SK-N-MC (cell line): ENCODE measurements around the gene RASD1.

Experiments
- EZH2 ChIP-seq: fragments of 200-600 bp; sonication (generic); IDR thresholded peaks from one replicate; pipeline ENCODE4 v1.6.1; 2017; ENCODE audit warnings: antibody characterized with exemption
- FOXP2 ChIP-seq: optimal IDR thresholded peaks from 2 replicates; pipeline ENCODE3; 2011; ENCODE audit warnings: mild to moderate bottlenecking, moderate library complexity; ENCODE audit not compliant: insufficient read depth; ENCODE audit errors: extremely low read length, control extremely low read depth
- POLR2AphosphoS5 ChIP-seq: IDR thresholded peaks from 2 replicates; pipeline ENCODE4 v1.6.1; 2012; ENCODE audit warnings: mild to moderate bottlenecking, low read depth, low read length, borderline replicate concordance

- TF ChIP-seq POLR2AphosphoS5 (no peak), EZH2 (no peak), FOXP2 (no peak)
Measured at GRCh38 chr17:17466511-17466910, 29.7 kb downstream of the RASD1 start.
